Medulla oblongata (tissue), 1 donor: Measurements from ENCODE around the gene ZNF804B.

ENCODE experiments used
- DNase-seq: peaks from one replicate; pipeline ENCODE4 v3.0.0-alpha.2; 2015; ENCODE audit errors: extremely low spot score

The ZNF804B gene

GRCh38 chr7:88835147-88835728 is 75.7 kb downstream of the ZNF804B start:
- peak; percentile 33 for DNase-seq

DNA sequence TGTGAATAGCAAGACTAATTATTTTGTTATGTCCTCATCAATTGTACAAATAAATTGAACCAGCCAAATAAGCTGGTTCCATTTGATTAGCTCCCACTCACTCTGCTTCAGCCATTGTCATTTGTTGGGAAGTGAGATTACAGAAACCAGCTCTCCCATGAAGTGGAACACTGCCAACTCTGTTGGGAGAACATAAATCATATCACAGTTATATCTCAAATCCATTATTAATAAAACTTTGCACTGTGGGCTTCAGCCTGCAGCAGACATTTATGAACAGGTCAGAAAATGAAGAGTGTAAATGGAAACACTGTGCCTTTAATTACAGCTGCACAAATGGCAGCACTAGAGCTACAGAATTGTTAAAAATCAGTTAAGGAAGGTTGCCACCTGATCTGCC is 82.7 kb downstream of the ZNF804B start:
- no peak for DNase-seq

DNA sequence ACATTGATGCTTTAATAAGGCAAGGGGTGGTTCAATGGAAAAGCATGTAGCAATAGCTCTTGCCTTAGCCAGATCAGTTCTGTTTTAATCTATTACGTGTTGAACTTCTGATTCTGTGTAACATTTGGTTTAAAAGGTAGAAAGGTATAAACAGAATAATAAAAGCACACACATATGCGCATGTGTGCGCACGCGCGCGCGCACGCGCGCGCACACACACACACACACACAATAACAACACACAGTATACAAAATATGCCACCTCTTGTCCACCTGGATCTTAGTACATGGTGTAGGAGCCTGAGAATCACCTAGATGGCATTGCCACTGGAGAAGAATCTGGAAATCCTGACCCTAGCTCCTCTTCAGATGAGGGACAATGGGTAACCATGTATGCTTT is 85.6 kb downstream of the ZNF804B start:
- DNase-seq, result no peak

GRCh38 chr7:88851220-88851619 is 91.7 kb downstream of the ZNF804B start:
- DNase-seq, result no peak

- DNase-seq, result no peak
These were observed 99.8 kb downstream of the ZNF804B start for GRCh38 chr7:88859288-88859687.

GRCh38 chr7:88866265-88866863 is 106.9 kb downstream of the ZNF804B start:
- no peak for DNase-seq

DNA sequence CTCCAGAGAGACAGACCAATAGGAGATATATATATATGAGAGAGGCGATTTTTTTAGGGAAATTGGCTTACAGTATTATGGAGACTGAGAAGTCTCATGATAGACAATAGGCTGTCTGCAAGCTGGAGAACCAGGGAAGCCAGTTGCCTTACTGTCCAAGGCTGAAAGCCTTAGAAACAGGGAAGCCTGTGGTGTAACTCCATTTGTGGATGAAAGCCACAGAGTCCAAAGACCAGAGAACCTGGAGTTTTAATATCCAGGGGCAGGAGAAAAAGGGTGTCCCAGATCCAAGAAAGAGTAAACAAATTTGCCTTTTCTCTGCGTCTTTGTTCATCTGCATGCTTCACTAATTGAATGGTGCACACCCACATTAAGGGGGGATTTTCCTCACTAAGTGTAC is 107.7 kb downstream of the ZNF804B start:
- DNase-seq, result no peak

- no peak for DNase-seq
These were observed 109.0 kb downstream of the ZNF804B start for GRCh38 chr7:88868456-88868855.

DNA sequence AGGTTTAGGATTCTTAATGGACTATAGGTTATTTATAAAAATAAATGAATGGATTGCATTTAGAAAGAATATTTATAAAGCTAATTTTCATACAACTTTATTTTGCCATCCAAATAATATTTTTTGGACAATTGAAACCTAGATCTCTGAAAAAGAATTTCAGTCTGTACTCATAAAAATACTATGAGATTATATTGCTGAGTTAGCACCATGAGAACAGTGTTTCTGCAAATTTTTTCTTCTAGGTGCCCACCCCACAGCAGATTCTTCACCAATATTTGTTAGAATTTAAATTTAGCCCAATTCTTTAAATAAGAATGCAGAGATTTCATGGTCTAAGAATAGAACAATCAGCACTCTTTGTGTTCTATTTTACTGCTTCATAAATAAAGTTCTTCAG is 121.6 kb downstream of the ZNF804B start:
- no peak for DNase-seq

GRCh38 chr7:88885131-88885530 is 125.6 kb downstream of the ZNF804B start:
- DNase-seq, result no peak

DNA sequence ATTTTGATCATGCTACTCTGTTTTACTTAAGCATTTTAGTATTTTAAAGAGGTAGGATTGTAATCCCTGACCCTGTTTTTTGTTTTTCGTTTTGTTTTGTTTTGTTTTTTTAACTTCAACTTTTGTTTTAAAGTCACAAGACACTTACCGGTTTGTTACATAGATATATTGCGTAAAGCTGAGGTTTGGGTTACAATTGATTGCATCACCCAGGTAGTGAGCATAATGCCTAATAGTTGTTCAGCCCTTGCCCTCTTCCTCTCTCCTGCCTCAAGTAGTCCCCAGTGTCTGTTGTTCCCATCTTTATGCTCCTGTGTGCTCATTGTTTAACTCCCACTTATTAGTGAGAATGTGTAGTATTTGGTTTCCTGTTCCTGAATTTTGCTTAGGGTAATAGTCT is 129.2 kb downstream of the ZNF804B start:
- no peak for DNase-seq

- DNase-seq, result no peak
These were observed 151.0 kb downstream of the ZNF804B start for GRCh38 chr7:88910516-88910915.

- no peak for DNase-seq
These were observed 153.4 kb downstream of the ZNF804B start for GRCh38 chr7:88912852-88913251.

- no peak for DNase-seq
These were observed 156.1 kb downstream of the ZNF804B start for GRCh38 chr7:88915615-88916014.

DNA sequence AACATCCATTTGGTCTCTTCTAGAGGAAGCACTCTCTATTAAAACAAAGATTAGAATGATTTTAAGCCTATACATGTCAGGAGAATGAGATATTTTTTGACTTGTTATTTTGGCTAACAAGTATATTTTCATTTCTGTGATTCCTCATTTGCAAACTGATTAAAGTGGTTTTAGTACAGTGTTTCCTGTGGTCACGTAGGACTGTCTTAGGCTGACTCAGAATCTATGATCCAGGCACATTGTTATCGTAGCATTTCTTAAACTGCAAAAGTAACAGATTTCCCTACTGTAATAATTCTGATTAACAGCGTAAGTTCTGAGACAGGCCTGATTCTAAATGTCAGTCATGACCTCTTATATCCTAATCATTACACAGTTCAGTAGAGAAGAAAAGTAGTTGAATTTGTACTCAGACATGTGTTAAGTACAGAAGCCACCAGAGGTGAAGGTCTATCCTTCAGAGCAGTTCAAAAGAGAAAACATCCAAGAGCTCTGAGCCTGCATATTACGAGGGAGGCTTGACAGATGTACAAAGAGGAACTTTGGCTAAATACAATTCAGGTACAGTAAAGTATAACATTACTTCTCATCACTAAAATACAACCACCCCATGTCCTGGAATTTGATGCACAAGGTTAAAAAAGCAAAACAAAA is 160.1 kb downstream of the ZNF804B start:
- DNase-seq, result no peak

- no peak for DNase-seq
These were observed 163.4 kb downstream of the ZNF804B start for GRCh38 chr7:88922944-88923343.

DNA sequence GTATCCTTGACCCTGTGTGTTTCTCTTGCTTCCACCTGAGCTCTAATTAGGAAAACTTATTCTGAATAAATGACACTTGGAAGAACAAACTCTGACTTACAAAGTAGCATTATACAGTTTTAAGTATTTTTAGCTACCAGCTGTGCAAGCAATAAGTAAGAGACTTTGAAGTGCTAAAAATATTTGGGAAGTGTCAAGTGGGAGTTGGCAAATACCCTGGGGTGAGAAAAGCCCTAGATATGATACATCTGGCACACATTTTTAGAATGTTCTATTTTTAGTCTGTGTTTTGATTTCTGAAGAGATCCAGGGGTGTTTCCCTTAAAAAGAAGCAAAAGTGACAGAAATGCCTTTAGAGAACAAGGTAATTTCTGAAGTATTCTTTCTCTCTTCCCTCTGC is 168.8 kb downstream of the ZNF804B start:
- no peak for DNase-seq

GRCh38 chr7:88929719-88930118 is 170.2 kb downstream of the ZNF804B start:
- no peak for DNase-seq

DNA sequence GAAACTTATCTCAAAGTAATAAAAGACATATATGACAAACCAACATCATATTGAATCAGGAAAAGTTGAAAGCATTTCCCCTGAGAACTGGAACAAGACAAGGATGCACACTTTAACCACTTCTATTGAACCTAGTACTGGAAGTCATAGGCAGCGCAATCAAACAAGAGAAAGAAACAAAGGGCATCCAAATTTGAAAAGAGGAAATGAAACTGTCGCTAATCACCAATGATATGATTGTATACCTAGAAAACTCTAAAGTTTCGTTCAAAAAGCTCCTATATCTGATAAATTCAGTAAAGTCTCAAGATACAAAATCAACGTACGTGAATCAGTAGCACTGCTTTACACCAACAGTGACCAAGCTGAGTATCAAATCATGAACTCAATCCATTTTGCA is 173.8 kb downstream of the ZNF804B start:
- DNase-seq, result no peak

- DNase-seq, result no peak
These were observed 183.5 kb downstream of the ZNF804B start for GRCh38 chr7:88942815-88943501.

- no peak for DNase-seq
These were observed 192.3 kb downstream of the ZNF804B start for GRCh38 chr7:88951826-88952225.

GRCh38 chr7:88964418-88964817 is 204.9 kb downstream of the ZNF804B start:
- DNase-seq, result no peak

DNA sequence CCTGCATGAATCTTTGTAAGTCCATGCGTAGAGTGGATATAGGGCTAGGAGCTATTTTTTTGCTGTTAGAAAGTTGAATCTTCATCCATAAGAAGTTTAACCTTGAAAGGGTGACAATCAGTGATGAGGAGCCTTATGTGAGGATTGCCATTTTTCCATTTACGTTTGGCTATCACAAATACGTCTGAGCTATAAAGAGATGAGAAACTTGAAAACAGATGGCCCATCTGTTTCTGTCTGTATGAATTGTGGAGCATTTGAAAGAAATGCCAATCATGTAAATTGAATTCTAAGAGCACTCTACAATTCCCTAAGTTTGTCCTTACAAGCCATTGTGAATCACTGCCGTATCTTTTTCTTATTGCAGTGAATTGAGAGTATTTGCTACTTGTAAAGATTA is 205.9 kb downstream of the ZNF804B start:
- DNase-seq, result no peak
